WTC11 (cell line): Measurements from ENCODE around the gene CHSY3. TPM values are rescaled to one million over a fixed set of nuclear protein-coding genes. Genes with fewer than 3 reads are reported as not detected.

ENCODE experiments used
- ATAC-seq: fragments of 200-7000 bp; cut with Tn5 transposase; 2 replicates; pipeline ENCODE4 v1.10.0; 2021; ENCODE audit warnings: mild to moderate bottlenecking, moderate library complexity
- CTCF ChIA-PET: fragments of 300-600 bp; sonication (Branson Sonifier 250); formaldehyde crosslinking; loops from one replicate; lab custom pipeline; 2021; ENCODE audit warnings: antibody characterized with exemption; lab: Charles Lee
- POLR2A ChIA-PET: fragments of 350-600 bp; sonication (Branson Sonifier 250); formaldehyde crosslinking; loops from one replicate; lab custom pipeline; 2021; ENCODE audit warnings: antibody characterized with exemption; lab: Charles Lee
- DNase-seq: peaks from one replicate; pipeline ENCODE4 v3.0.0; 2021; ENCODE audit warnings: low spot score
- H3K27ac Mint-ChIP-seq: 2 replicates; pipeline ENCODE4 v1.8.0; 2021; ENCODE audit warnings: mixed read lengths
- H3K27me3 Mint-ChIP-seq: 2 replicates; pipeline ENCODE4 v1.8.0; 2021; ENCODE audit warnings: low read depth, mild to moderate bottlenecking, moderate library complexity, mixed read lengths
- H3K36me3 Mint-ChIP-seq: 2 replicates; pipeline ENCODE4 v1.8.0; 2021; ENCODE audit warnings: mixed read lengths
- H3K4me1 Mint-ChIP-seq: 2 replicates; pipeline ENCODE4 v1.8.0; 2022; ENCODE audit warnings: mixed read lengths
- H3K4me3 Mint-ChIP-seq: 2 replicates; pipeline ENCODE4 v1.8.0; 2021; ENCODE audit warnings: mild to moderate bottlenecking, moderate library complexity, mixed read lengths
- H3K9me3 Mint-ChIP-seq: 2 replicates; pipeline ENCODE4 v1.8.0; 2021; ENCODE audit warnings: mixed read lengths
- ATF6 ChIP-seq: sonication (generic); formaldehyde crosslinking; IDR thresholded peaks from 2 replicates; pipeline ENCODE4 v1.8.1; 2023; ENCODE audit warnings: mild to moderate bottlenecking, missing genetic modification reagents
- E2F4 ChIP-seq: sonication (generic); formaldehyde crosslinking; IDR thresholded peaks from 2 replicates; pipeline ENCODE4 v1.8.1; 2022; ENCODE audit warnings: low read depth, mild to moderate bottlenecking, moderate library complexity, missing genetic modification reagents, borderline replicate concordance
- FOXJ3 ChIP-seq: sonication (generic); formaldehyde crosslinking; IDR thresholded peaks from 2 replicates; pipeline ENCODE4 v1.9.0; 2021; ENCODE audit warnings: missing genetic modification reagents, mild to moderate bottlenecking, borderline replicate concordance
- FOXP1 ChIP-seq: sonication (generic); formaldehyde crosslinking; IDR thresholded peaks from 2 replicates; pipeline ENCODE4 v1.8.0; 2022; ENCODE audit warnings: missing genetic modification reagents, mild to moderate bottlenecking, moderate library complexity, borderline replicate concordance
- GRHL2 ChIP-seq: fragments of 250-450 bp; sonication (Bioruptor Pico); IDR thresholded peaks from 2 replicates; pipeline ENCODE4 v1.8.0; 2022; ENCODE audit warnings: mild to moderate bottlenecking, moderate library complexity; ENCODE audit not compliant: insufficient replicate concordance, severe bottlenecking
- IRF2 ChIP-seq: sonication (generic); formaldehyde crosslinking; IDR thresholded peaks from 2 replicates; pipeline ENCODE4 v1.8.0; 2022; ENCODE audit warnings: low read depth, missing genetic modification reagents, borderline replicate concordance
- MAX ChIP-seq: sonication (generic); formaldehyde crosslinking; IDR thresholded peaks from 2 replicates; pipeline ENCODE4 v1.8.0; 2022; ENCODE audit warnings: mild to moderate bottlenecking, missing genetic modification reagents
- MYBL2 ChIP-seq: sonication (generic); formaldehyde crosslinking; IDR thresholded peaks from 2 replicates; pipeline ENCODE4 v1.8.1; 2023; ENCODE audit warnings: mild to moderate bottlenecking, moderate library complexity, missing genetic modification reagents
- RORB ChIP-seq: fragments of 250-450 bp; sonication (Bioruptor Pico); IDR thresholded peaks from 2 replicates; pipeline ENCODE4 v1.9.0; 2021; ENCODE audit warnings: mild to moderate bottlenecking
- ZMAT4 ChIP-seq: fragments of 250-450 bp; sonication (Bioruptor Pico); IDR thresholded peaks from 2 replicates; pipeline ENCODE4 v1.9.0; 2021; ENCODE audit warnings: mild to moderate bottlenecking
- total RNA-seq: library from RNA; stranded (reverse); gene quantifications from 3 replicates; pipeline ENCODE4 v1.2.3, GENCODE V29; 2021
- TF ChIP-seq, protein P1 (sequence below): sonication (generic); formaldehyde crosslinking; IDR thresholded peaks from 2 replicates; pipeline ENCODE4 v1.8.1; 2023; ENCODE audit warnings: mild to moderate bottlenecking, missing genetic modification reagents
- TF ChIP-seq, protein P2 (sequence below): sonication (generic); formaldehyde crosslinking; IDR thresholded peaks from 2 replicates; pipeline ENCODE4 v1.8.1; 2023; ENCODE audit warnings: mild to moderate bottlenecking, missing genetic modification reagents, moderate library complexity
- TF ChIP-seq, protein P3 (sequence below): fragments of 250-450 bp; sonication (Bioruptor Pico); IDR thresholded peaks from 2 replicates; pipeline ENCODE4 v1.8.0; 2021; ENCODE audit warnings: mild to moderate bottlenecking
- TF ChIP-seq, protein P4 (sequence below): fragments of 250-450 bp; sonication (Bioruptor Pico); IDR thresholded peaks from 2 replicates; pipeline ENCODE4 v1.9.0; 2021; ENCODE audit warnings: mild to moderate bottlenecking, borderline replicate concordance
- TF ChIP-seq, protein P5 (sequence below): fragments of 250-450 bp; sonication (Bioruptor Pico); IDR thresholded peaks from 2 replicates; pipeline ENCODE4 v1.9.0; 2021; ENCODE audit warnings: mild to moderate bottlenecking

Gene CHSY3
- total RNA-seq, 1 experiment from 2014 or later, result 0.98 TPM

- ATAC-seq (no peak), DNase-seq (no peak)
- H3K4me3 Mint-ChIP-seq, result no peak overlapping the region
- ChIA-PET POLR2A (interaction anchor here (0.6 kb wide), 3 partner anchors 28 to 613 kb away, joined by 3 to 6 read pairs (median 3); no protein-coding TSS in a partner anchor), CTCF (no interaction called here)
- no peaks in the 10 kb centered on the region for H3K27me3 Mint-ChIP-seq
- no peak for TF ChIP-seq FOXP1 (CRISPR knock-in tag)
- TF ChIP-seq E2F4 (CRISPR knock-in tag), result no peak
- no peak for TF ChIP-seq GRHL2 (CRISPR knock-in tag)
- TF ChIP-seq, protein P1, sequence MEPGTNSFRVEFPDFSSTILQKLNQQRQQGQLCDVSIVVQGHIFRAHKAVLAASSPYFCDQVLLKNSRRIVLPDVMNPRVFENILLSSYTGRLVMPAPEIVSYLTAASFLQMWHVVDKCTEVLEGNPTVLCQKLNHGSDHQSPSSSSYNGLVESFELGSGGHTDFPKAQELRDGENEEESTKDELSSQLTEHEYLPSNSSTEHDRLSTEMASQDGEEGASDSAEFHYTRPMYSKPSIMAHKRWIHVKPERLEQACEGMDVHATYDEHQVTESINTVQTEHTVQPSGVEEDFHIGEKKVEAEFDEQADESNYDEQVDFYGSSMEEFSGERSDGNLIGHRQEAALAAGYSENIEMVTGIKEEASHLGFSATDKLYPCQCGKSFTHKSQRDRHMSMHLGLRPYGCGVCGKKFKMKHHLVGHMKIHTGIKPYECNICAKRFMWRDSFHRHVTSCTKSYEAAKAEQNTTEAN (CRISPR knock-in tag), result no peak
- TF ChIP-seq, protein P2, sequence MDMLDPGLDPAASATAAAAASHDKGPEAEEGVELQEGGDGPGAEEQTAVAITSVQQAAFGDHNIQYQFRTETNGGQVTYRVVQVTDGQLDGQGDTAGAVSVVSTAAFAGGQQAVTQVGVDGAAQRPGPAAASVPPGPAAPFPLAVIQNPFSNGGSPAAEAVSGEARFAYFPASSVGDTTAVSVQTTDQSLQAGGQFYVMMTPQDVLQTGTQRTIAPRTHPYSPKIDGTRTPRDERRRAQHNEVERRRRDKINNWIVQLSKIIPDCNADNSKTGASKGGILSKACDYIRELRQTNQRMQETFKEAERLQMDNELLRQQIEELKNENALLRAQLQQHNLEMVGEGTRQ (CRISPR knock-in tag), result no peak
- no peak for TF ChIP-seq FOXJ3 (CRISPR knock-in tag)
- no peak for TF ChIP-seq MYBL2 (CRISPR knock-in tag)
- no peak for TF ChIP-seq ATF6 (CRISPR knock-in tag)
- no peak for TF ChIP-seq ZMAT4
- TF ChIP-seq, protein P3, sequence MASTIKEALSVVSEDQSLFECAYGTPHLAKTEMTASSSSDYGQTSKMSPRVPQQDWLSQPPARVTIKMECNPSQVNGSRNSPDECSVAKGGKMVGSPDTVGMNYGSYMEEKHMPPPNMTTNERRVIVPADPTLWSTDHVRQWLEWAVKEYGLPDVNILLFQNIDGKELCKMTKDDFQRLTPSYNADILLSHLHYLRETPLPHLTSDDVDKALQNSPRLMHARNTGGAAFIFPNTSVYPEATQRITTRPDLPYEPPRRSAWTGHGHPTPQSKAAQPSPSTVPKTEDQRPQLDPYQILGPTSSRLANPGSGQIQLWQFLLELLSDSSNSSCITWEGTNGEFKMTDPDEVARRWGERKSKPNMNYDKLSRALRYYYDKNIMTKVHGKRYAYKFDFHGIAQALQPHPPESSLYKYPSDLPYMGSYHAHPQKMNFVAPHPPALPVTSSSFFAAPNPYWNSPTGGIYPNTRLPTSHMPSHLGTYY, result no peak
- no peak for TF ChIP-seq MAX (CRISPR knock-in tag)
- no peak for TF ChIP-seq RORB
- TF ChIP-seq, protein P4, sequence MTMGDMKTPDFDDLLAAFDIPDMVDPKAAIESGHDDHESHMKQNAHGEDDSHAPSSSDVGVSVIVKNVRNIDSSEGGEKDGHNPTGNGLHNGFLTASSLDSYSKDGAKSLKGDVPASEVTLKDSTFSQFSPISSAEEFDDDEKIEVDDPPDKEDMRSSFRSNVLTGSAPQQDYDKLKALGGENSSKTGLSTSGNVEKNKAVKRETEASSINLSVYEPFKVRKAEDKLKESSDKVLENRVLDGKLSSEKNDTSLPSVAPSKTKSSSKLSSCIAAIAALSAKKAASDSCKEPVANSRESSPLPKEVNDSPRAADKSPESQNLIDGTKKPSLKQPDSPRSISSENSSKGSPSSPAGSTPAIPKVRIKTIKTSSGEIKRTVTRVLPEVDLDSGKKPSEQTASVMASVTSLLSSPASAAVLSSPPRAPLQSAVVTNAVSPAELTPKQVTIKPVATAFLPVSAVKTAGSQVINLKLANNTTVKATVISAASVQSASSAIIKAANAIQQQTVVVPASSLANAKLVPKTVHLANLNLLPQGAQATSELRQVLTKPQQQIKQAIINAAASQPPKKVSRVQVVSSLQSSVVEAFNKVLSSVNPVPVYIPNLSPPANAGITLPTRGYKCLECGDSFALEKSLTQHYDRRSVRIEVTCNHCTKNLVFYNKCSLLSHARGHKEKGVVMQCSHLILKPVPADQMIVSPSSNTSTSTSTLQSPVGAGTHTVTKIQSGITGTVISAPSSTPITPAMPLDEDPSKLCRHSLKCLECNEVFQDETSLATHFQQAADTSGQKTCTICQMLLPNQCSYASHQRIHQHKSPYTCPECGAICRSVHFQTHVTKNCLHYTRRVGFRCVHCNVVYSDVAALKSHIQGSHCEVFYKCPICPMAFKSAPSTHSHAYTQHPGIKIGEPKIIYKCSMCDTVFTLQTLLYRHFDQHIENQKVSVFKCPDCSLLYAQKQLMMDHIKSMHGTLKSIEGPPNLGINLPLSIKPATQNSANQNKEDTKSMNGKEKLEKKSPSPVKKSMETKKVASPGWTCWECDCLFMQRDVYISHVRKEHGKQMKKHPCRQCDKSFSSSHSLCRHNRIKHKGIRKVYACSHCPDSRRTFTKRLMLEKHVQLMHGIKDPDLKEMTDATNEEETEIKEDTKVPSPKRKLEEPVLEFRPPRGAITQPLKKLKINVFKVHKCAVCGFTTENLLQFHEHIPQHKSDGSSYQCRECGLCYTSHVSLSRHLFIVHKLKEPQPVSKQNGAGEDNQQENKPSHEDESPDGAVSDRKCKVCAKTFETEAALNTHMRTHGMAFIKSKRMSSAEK (CRISPR knock-in tag), result no peak
- no peak for TF ChIP-seq IRF2 (CRISPR knock-in tag)
- TF ChIP-seq, protein P5, sequence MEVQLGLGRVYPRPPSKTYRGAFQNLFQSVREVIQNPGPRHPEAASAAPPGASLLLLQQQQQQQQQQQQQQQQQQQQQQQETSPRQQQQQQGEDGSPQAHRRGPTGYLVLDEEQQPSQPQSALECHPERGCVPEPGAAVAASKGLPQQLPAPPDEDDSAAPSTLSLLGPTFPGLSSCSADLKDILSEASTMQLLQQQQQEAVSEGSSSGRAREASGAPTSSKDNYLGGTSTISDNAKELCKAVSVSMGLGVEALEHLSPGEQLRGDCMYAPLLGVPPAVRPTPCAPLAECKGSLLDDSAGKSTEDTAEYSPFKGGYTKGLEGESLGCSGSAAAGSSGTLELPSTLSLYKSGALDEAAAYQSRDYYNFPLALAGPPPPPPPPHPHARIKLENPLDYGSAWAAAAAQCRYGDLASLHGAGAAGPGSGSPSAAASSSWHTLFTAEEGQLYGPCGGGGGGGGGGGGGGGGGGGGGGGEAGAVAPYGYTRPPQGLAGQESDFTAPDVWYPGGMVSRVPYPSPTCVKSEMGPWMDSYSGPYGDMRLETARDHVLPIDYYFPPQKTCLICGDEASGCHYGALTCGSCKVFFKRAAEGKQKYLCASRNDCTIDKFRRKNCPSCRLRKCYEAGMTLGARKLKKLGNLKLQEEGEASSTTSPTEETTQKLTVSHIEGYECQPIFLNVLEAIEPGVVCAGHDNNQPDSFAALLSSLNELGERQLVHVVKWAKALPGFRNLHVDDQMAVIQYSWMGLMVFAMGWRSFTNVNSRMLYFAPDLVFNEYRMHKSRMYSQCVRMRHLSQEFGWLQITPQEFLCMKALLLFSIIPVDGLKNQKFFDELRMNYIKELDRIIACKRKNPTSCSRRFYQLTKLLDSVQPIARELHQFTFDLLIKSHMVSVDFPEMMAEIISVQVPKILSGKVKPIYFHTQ (CRISPR knock-in tag), result no peak
- no peaks in the 10 kb centered on the region for H3K9me3 Mint-ChIP-seq
- peaks cover 2% of the 10 kb centered on the region for H3K4me1 Mint-ChIP-seq
- H3K27ac Mint-ChIP-seq, result no peak overlapping the region
- H3K36me3 Mint-ChIP-seq, result no peaks in the 10 kb centered on the region
Measured at GRCh38 chr5:130023604-130024003, 119.3 kb downstream of the CHSY3 start.
